Lung (tissue), 12 donors: ENCODE measurements around the gene RAB27A. TPM values are rescaled to one million over a fixed set of nuclear protein-coding genes. Genes with fewer than 3 reads are reported as not detected.

Experiments
- ATAC-seq: fragments of 200-7000 bp; cut with Tn5 transposase; one replicate; pipeline ENCODE4 v1.9.1; 2020; ENCODE audit warnings: moderate number of reproducible peaks; ENCODE audit not compliant: insufficient read depth, low FRiP score
- DNase-seq, 3 donors: peaks; one replicate each; pipeline ENCODE4 v3.0.0-alpha.2; 2013 to 2017
- H3K27ac ChIP-seq, 2 donors: one replicate each; pipeline ENCODE4 v1.5.1; 2013; ENCODE audit warnings: mild to moderate bottlenecking in 2 of 2, moderate library complexity in 2 of 2, control low read depth in 1 of 2, inconsistent platforms in 1 of 2, low read depth in 1 of 2, low read length in 1 of 2
- H3K27me3 ChIP-seq, 3 donors: one replicate each; pipeline ENCODE4 v1.5.1; 2013; ENCODE audit warnings: low read length in 2 of 3; ENCODE audit not compliant: control insufficient read depth in 3 of 3, insufficient read depth in 3 of 3
- H3K36me3 ChIP-seq, 4 donors: one replicate each; pipeline ENCODE4 v1.5.1; 2013; ENCODE audit warnings: low read length in 4 of 4, mild to moderate bottlenecking in 1 of 4, moderate library complexity in 1 of 4; ENCODE audit not compliant: control insufficient read depth in 4 of 4, insufficient read depth in 4 of 4
- H3K4me1 ChIP-seq, 5 donors: one replicate each; pipeline ENCODE4 v1.5.1; 2013; ENCODE audit warnings: low read length in 5 of 5, mild to moderate bottlenecking in 2 of 5, moderate library complexity in 1 of 5; ENCODE audit not compliant: control insufficient read depth in 5 of 5, insufficient read depth in 5 of 5
- H3K4me3 ChIP-seq: one replicate; pipeline ENCODE4 v1.5.1; 2013; ENCODE audit warnings: mild to moderate bottlenecking, control low read depth, moderate library complexity
- H3K9ac ChIP-seq, 2 donors: one replicate each; pipeline ENCODE4 v1.5.1; 2013; ENCODE audit warnings: low read length in 2 of 2, control low read depth in 1 of 2; ENCODE audit not compliant: insufficient read depth in 1 of 2
- H3K9me3 ChIP-seq, 4 donors: one replicate each; pipeline ENCODE4 v1.5.1; 2013; ENCODE audit warnings: low read length in 3 of 4, mild to moderate bottlenecking in 1 of 4, moderate library complexity in 1 of 4; ENCODE audit not compliant: control insufficient read depth in 4 of 4, insufficient read depth in 3 of 4
- CTCF ChIP-seq: IDR thresholded peaks from 2 replicates; pipeline ENCODE4 v1.5.1; 2012; ENCODE audit warnings: mild to moderate bottlenecking; ENCODE audit errors: control extremely low read depth, extremely low read depth
- WGBS, 2 donors: extraction: QIAGEN DNeasy Blood & Tissue Kit; methylation state at CpG; one replicate each; pipeline ENCODE4 v1.1.7; 2013; 5-methylcytosine and 5-hydroxymethylcytosine counted together
- polyA plus RNA-seq, 2 donors: library from polyadenylated mRNA; stranded (reverse); fragments of 200-250 nt; gene quantifications; one replicate each; pipeline ENCODE4 v1.2.1, GENCODE V29; 2013
- total RNA-seq, 2 donors: library from RNA; depleted of rRNA in 1 of 2; stranded (reverse); fragments of >200 nt in 1 of 2; gene quantifications; one replicate each; pipeline ENCODE4 v1.2.1, GENCODE V29; 2014 to 2021
- donor health status: control.
- donor health status: control.
- donor health status: Bipolar disorder and iron deficiency.
- donor health status: healthy.
- donor health status: DM: yes; HTN: yes; CAD: no.

RAB27A gene
- total and polyA plus RNA-seq, 4 donors = 24.4 to 77.1 (median 63.4) TPM

- no peak for ATAC-seq
- 48 to 62% methylated on average over 2 of the region's 2 CpGs for WGBS, 2 donors
Observed at GRCh38 chr15:55218056-55218455, 71.6 kb downstream of the RAB27A start.

GRCh38 chr15:55204464-55204863 lies 85.1 kb downstream of the RAB27A start:
- no peaks in the 10 kb centered on the region for H3K4me1 ChIP-seq
- H3K4me3 ChIP-seq = no peak overlapping the region
- DNase-seq (no peak), ATAC-seq (no peak)
- H3K9ac ChIP-seq = no peak overlapping the region
- H3K36me3 ChIP-seq = peaks cover 0 to 6% (median 3%) of the 10 kb centered on the region in 4 donors
- WGBS, 2 donors = 83 to 97% methylated on average over 4 of the region's 4 CpGs
- no peaks in the 10 kb centered on the region for H3K9me3 ChIP-seq
- no peak for TF ChIP-seq CTCF
- H3K27me3 ChIP-seq = no peaks in the 10 kb centered on the region
- H3K27ac ChIP-seq = no peak overlapping the region

More at GRCh38 chr15:55218056-55218455, 71.6 kb downstream of the RAB27A start:
- TF ChIP-seq CTCF = no peak
- Histone ChIP-seq H3K9ac (peak overlapping the region in 1 of 2 donors; percentile 43), H3K4me1 (peaks cover 0 to 28% (median 15%) of the 10 kb centered on the region in 5 donors), H3K36me3 (peaks cover 0 to 7% (median 3%) of the 10 kb centered on the region in 4 donors), H3K9me3 (no peaks in the 10 kb centered on the region), H3K27me3 (no peaks in the 10 kb centered on the region), H3K4me3 (no peak overlapping the region), H3K27ac (peak overlapping the region in 1 of 2 donors; percentile 31)
- DNase-seq = peak in 2 of 3 donors; percentile 32 to 35

- Histone ChIP-seq H3K36me3 (peaks cover 0 to 6% (median 3%) of the 10 kb centered on the region in 4 donors), H3K27ac (no peak overlapping the region), H3K9ac (no peak overlapping the region), H3K27me3 (no peaks in the 10 kb centered on the region), H3K4me1 (peaks cover 0 to 6% (median 0%) of the 10 kb centered on the region in 5 donors), H3K4me3 (no peak overlapping the region), H3K9me3 (no peaks in the 10 kb centered on the region)
- 100% methylated on average over 1 of the region's 1 CpG for WGBS, 2 donors
- no peak for TF ChIP-seq CTCF
- DNase-seq = no peak
- no peak for ATAC-seq
Observed at GRCh38 chr15:55202206-55202605, 87.4 kb downstream of the RAB27A start.

- Histone ChIP-seq H3K4me1 (peaks cover 0 to 26% (median 12%) of the 10 kb centered on the region in 5 donors), H3K9me3 (no peaks in the 10 kb centered on the region), H3K9ac (no peak overlapping the region), H3K4me3 (no peak overlapping the region), H3K27me3 (no peaks in the 10 kb centered on the region), H3K36me3 (peaks cover 0 to 6% (median 0%) of the 10 kb centered on the region in 4 donors), H3K27ac (no peak overlapping the region)
- TF ChIP-seq CTCF = no peak
- ATAC-seq = no peak
- 96 to 99% methylated on average over 3 of the region's 3 CpGs for WGBS, 2 donors
- no peak for DNase-seq
Observed at GRCh38 chr15:55198706-55199105, 90.9 kb downstream of the RAB27A start.
